SU-DHL-6 (cell line): ENCODE measurements around the gene GNG14.

Experiments used
- CTCF ChIP-seq: fragments of 200-600 bp; sonication (generic); IDR thresholded peaks from one replicate; pipeline ENCODE4 v1.5.1; 2017; ENCODE audit warnings: antibody characterized with exemption, mild to moderate bottlenecking, low read length, moderate library complexity; ENCODE audit not compliant: insufficient read depth, poor library complexity, severe bottlenecking
- EZH2phosphoT487 ChIP-seq: fragments of 200-600 bp; sonication (generic), shearing (Covaris generic); conservative IDR thresholded peaks from 2 replicates; pipeline ENCODE4 v1.6.1; 2018; ENCODE audit warnings: mild to moderate bottlenecking, antibody characterized with exemption, low read length, moderate library complexity, mixed read lengths

GRCh38 chr19:12664406-12665280 is 23.2 kb upstream of the GNG14 start:
- TF ChIP-seq CTCF (no peak), EZH2phosphoT487 (no peak)
